AG04449 (cell line): ENCODE data around the gene OGFOD3.
"Not testable (repeated sequence)": the region's sequence is repeated elsewhere in the genome, so short reads cannot be mapped to it uniquely, and the experiment has no call there.

Experiments
- CTCF ChIA-PET: fragments of 350-600 bp; formaldehyde crosslinking; extraction: SDS; loops from one replicate; lab custom pipeline; 2021; ENCODE audit warnings: antibody characterized with exemption; lab: Yijun Ruan, JAX
- POLR2A ChIA-PET: fragments of 400-600, 350-600 bp; formaldehyde crosslinking; extraction: SDS; loops from one replicate; lab custom pipeline; 2020; ENCODE audit warnings: antibody characterized with exemption, inconsistent platforms; lab: Yijun Ruan, JAX
- DNase-seq: peaks from one replicate; pipeline ENCODE4 v3.0.0-alpha.2; 2010; ENCODE audit warnings: low read depth, low spot score
- H3K4me3 ChIP-seq: 2 replicates; pipeline ENCODE4 v1.5.1; 2011; ENCODE audit warnings: low read depth, mild to moderate bottlenecking, control low read depth, low read length
- CTCF ChIP-seq: IDR thresholded peaks from one replicate; pipeline ENCODE4 v1.5.1; 2011; ENCODE audit warnings: mild to moderate bottlenecking, moderate library complexity, low read length, control low read depth, inconsistent platforms; ENCODE audit not compliant: insufficient read depth; ENCODE audit errors: missing control alignments

OGFOD3 gene

GRCh38 chr17:82374626-82375331, 43.6 kb downstream of the OGFOD3 start:
- no peak for TF ChIP-seq CTCF
- CTCF ChIA-PET: interaction anchor here (1.4 kb wide), 1 partner anchor 22 kb away, joined by 4 read pairs; no protein-coding TSS in a partner anchor
- H3K4me3 ChIP-seq: no peak overlapping the region
- DNase-seq: no peak
- POLR2A ChIA-PET: no interaction called here

- no peak for DNase-seq
- TF ChIP-seq CTCF: no peak
- POLR2A ChIA-PET: no interaction called here
- CTCF ChIA-PET: interaction anchor here (1.1 to 1.9 kb wide), 4 partner anchors 21 to 74 kb away, joined by 3 to 9 read pairs (median 4); no protein-coding TSS in a partner anchor
- no peak overlapping the region for H3K4me3 ChIP-seq
Measured at GRCh38 chr17:82373731-82374625, 44.4 kb downstream of the OGFOD3 start.

GRCh38 chr17:82373072-82373452, 45.3 kb downstream of the OGFOD3 start:
- DNase-seq, H3K4me3 ChIP-seq, POLR2A ChIA-PET: not testable (repeated sequence)
- CTCF ChIA-PET: interaction anchor here (0.9 to 1.9 kb wide), 4 partner anchors 20 to 73 kb away, joined by 3 to 9 read pairs (median 4); no protein-coding TSS in a partner anchor

- no peak overlapping the region for H3K4me3 ChIP-seq
- no peak for DNase-seq
- POLR2A ChIA-PET: no interaction called here
- CTCF ChIA-PET: interaction anchor here (0.9 to 1.9 kb wide), 2 partner anchors 20 to 22 kb away, joined by 4 to 9 read pairs; no protein-coding TSS in a partner anchor
- no peak for TF ChIP-seq CTCF
Measured at GRCh38 chr17:82372249-82373071, 45.9 kb downstream of the OGFOD3 start.

GRCh38 chr17:82371333-82372248, 46.8 kb downstream of the OGFOD3 start, which contains the start of gene UTS2R:
Gene UTS2R, plus strand, starts transcription at chr17:82371765. Its CDS starts 2,560 bp downstream, at chr17:82374325.
- ChIA-PET POLR2A (no interaction called here), CTCF (interaction anchor here (0.9 to 2.6 kb wide), 3 partner anchors 18 to 21 kb away, joined by 3 to 18 read pairs (median 9); no protein-coding TSS in a partner anchor)
- H3K4me3 ChIP-seq: peak within 1 kb of the TSS; percentile 29
- no peak for DNase-seq
- TF ChIP-seq CTCF: no peak
